ES-I3 (cell line): Measurements from ENCODE around the gene KDM3B.
"Not testable (repeated sequence)": the region's sequence is repeated elsewhere in the genome, so short reads cannot be mapped to it uniquely, and the experiment has no call there.

Experiments used
- H3K36me3 ChIP-seq: 2 replicates; pipeline ENCODE4 v1.6.1; 2013; ENCODE audit warnings: mild to moderate bottlenecking, low read length, control low read depth, moderate library complexity; ENCODE audit not compliant: insufficient read depth
- H3K4me1 ChIP-seq: 2 replicates; pipeline ENCODE4 v1.6.1; 2013; ENCODE audit warnings: mild to moderate bottlenecking, control low read depth, low read length; ENCODE audit not compliant: insufficient read depth
- H3K9ac ChIP-seq: 2 replicates; pipeline ENCODE4 v1.6.1; 2013; ENCODE audit warnings: low read depth, mild to moderate bottlenecking, low read length, moderate library complexity
- H3K9me3 ChIP-seq: 2 replicates; pipeline ENCODE4 v1.6.1; 2013; ENCODE audit warnings: mild to moderate bottlenecking, low read length, moderate library complexity; ENCODE audit not compliant: control insufficient read depth, insufficient read depth

KDM3B gene

GRCh38 chr5:138359621-138360020, 7.1 kb downstream of the KDM3B start:
- Histone ChIP-seq H3K9ac (no peak overlapping the region), H3K36me3 (no peaks in the 10 kb centered on the region), H3K9me3 (no peaks in the 10 kb centered on the region), H3K4me1 (no peaks in the 10 kb centered on the region; the same call in none of the 2 replicates)

DNA sequence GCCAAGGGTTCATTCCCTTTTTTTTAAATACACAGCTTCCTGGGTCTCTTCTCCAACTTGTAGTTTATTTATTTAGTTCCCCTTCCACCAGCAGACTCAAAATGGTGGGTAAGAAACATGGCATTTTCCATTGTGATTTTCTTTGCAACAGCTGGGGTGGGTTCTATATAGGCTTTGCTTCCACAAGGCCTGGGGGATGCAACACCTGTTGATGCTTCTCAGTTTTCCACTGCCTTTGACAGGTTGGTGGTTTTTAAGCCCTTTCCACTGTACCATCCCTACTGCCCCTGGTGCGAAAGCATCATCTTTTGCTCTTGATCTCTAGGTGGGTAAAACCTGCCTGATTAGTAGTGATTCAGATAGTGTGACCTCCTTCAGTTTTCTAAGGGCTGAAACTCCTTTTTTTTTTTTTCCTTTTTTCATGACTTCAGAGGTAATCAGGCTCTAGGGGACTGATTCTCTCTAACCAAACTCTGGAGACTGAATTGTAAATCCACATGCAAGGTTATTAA, 8.5 kb downstream of the KDM3B start:
- Histone ChIP-seq H3K4me1 (no peaks in the 10 kb centered on the region), H3K9ac (no peak overlapping the region), H3K36me3 (no peaks in the 10 kb centered on the region), H3K9me3 (no peaks in the 10 kb centered on the region)

- Histone ChIP-seq H3K36me3 (no peaks in the 10 kb centered on the region), H3K9ac (no peak overlapping the region), H3K4me1 (no peaks in the 10 kb centered on the region; the same call in 1 of the 2 replicates), H3K9me3 (no peaks in the 10 kb centered on the region)
Observed at GRCh38 chr5:138364576-138364975, 12.1 kb downstream of the KDM3B start.

DNA sequence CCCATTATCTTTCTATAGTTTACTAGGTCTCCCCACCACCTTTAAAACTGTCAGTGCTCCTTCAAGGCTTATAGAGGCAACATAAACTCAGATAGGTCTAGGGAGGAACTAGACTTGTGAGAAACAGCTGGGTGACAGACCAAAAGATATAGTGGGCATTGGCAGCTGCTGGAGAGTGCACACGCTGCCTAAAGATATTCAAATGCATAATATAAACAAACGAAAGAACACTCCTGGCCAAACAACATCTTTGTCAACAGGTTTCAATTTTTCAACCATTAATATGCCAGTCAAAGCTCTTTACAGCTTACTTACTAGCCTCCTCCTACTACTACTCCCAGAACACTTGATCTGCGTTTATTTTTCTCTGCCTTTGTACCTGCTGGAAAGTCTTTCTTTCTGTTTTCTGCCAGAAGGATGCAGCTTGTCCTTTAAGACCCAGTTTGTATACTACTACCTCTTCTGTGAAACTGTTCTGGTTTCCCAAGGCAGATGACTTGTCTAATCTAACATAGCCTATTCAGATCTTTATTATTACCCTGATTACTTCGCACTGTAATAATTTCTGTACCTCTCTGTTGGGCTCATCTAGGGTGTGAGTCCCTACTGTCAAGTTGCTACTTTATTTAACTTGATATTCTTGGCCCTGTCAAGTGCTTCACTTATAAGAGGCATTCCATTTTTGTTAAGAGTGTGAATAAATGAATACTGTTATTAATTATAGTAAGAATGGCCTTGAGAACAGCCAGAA, 14.3 kb downstream of the KDM3B start:
- no peak overlapping the region for H3K9ac ChIP-seq
- no peaks in the 10 kb centered on the region; the same call in 1 of the 2 replicates for H3K4me1 ChIP-seq
- no peaks in the 10 kb centered on the region for H3K36me3 ChIP-seq
- H3K9me3 ChIP-seq = no peaks in the 10 kb centered on the region

- 0 out of 2 replicates have a peak, but pooled peaks cover 3% of the 10 kb centered on the region for H3K36me3 ChIP-seq
- H3K9me3 ChIP-seq = no peaks in the 10 kb centered on the region
- no peak overlapping the region for H3K9ac ChIP-seq
- no peaks in the 10 kb centered on the region; the same call in 1 of the 2 replicates for H3K4me1 ChIP-seq
Observed at GRCh38 chr5:138369261-138369660, 16.8 kb downstream of the KDM3B start.

- Histone ChIP-seq H3K4me1 (no peaks in the 10 kb centered on the region; the same call in 1 of the 2 replicates), H3K9ac (no peak overlapping the region), H3K9me3 (no peaks in the 10 kb centered on the region), H3K36me3 (0 out of 2 replicates have a peak, but pooled peaks cover 3% of the 10 kb centered on the region)
Observed at GRCh38 chr5:138369706-138370105, 17.2 kb downstream of the KDM3B start.

- 0 out of 2 replicates have a peak, but pooled peaks cover 3% of the 10 kb centered on the region for H3K36me3 ChIP-seq
- H3K9me3 ChIP-seq = no peaks in the 10 kb centered on the region
- no peaks in the 10 kb centered on the region; the same call in 1 of the 2 replicates for H3K4me1 ChIP-seq
- H3K9ac ChIP-seq = no peak overlapping the region
Observed at GRCh38 chr5:138370537-138370936, 18.1 kb downstream of the KDM3B start.

- Histone ChIP-seq H3K4me1 (no peaks in the 10 kb centered on the region; the same call in 1 of the 2 replicates), H3K9ac (no peak overlapping the region), H3K9me3 (no peaks in the 10 kb centered on the region), H3K36me3 (0 out of 2 replicates have a peak, but pooled peaks cover 3% of the 10 kb centered on the region)
Observed at GRCh38 chr5:138371454-138371853, 19.0 kb downstream of the KDM3B start.

- Histone ChIP-seq H3K4me1 (no peaks in the 10 kb centered on the region; the same call in 1 of the 2 replicates), H3K9me3 (no peaks in the 10 kb centered on the region), H3K36me3 (0 out of 2 replicates have a peak, but pooled peaks cover 3% of the 10 kb centered on the region), H3K9ac (no peak overlapping the region)
Observed at GRCh38 chr5:138372225-138372624, 19.7 kb downstream of the KDM3B start.

- no peak overlapping the region for H3K9ac ChIP-seq
- no peaks in the 10 kb centered on the region for H3K9me3 ChIP-seq
- no peaks in the 10 kb centered on the region; the same call in 1 of the 2 replicates for H3K4me1 ChIP-seq
- H3K36me3 ChIP-seq = peaks cover 5% of the 10 kb centered on the region; the same call in 1 of the 2 replicates
Observed at GRCh38 chr5:138372653-138373052, 20.2 kb downstream of the KDM3B start.

DNA sequence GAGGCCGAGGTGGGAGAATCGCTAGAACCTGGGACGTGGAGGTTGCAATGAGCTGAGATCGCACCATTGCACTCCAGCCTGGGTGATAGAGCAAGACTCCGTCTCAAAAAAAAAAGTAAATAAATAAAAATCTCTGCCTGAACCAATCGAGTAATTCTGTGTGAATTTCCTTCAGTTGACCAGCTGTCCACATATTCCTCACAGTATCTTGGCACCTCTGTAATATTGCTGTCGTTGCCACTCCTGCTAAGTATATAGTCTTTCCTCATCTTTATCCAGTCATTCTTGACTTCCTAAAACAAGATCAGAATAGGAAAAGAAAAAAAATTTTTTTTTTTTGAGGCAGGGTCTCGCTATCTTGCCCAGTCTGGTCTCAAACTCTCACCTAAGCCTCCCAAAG, 29.9 kb downstream of the KDM3B start:
- no peaks in the 10 kb centered on the region for H3K4me1 ChIP-seq
- H3K9me3 ChIP-seq = no peaks in the 10 kb centered on the region
- no peak overlapping the region for H3K9ac ChIP-seq
- peaks cover 14% of the 10 kb centered on the region; the same call in 1 of the 2 replicates for H3K36me3 ChIP-seq

- no peak overlapping the region for H3K9ac ChIP-seq
- no peaks in the 10 kb centered on the region for H3K4me1 ChIP-seq
- H3K9me3 ChIP-seq = no peaks in the 10 kb centered on the region
- H3K36me3 ChIP-seq = peaks cover 12% of the 10 kb centered on the region
Observed at GRCh38 chr5:138385660-138386059, 33.2 kb downstream of the KDM3B start.

GRCh38 chr5:138386290-138386689, 33.8 kb downstream of the KDM3B start:
- H3K9me3 ChIP-seq = no peaks in the 10 kb centered on the region
- no peak overlapping the region for H3K9ac ChIP-seq
- H3K36me3 ChIP-seq = peaks cover 13% of the 10 kb centered on the region
- H3K4me1 ChIP-seq = no peaks in the 10 kb centered on the region

DNA sequence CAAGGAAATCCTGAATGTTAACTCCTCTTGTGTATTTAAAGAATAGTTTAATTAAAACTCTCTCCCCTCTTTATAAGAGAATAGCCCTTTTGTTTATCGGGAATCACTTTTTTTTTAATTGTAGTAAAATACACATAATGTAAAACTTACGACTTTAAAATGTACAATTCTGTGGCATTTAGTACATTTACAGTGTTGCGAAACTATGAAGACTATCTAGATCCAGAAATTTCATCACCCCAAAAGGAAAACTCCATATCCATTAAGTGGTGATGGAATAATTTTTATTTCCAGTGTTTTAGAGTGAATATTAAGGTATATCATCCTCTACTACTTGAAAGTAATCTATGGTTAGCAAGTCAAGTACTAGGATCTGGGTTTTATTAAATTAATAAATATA, 36.8 kb downstream of the KDM3B start:
- Histone ChIP-seq H3K9ac (no peak overlapping the region), H3K36me3 (peaks cover 22% of the 10 kb centered on the region), H3K9me3 (no peaks in the 10 kb centered on the region), H3K4me1 (no peaks in the 10 kb centered on the region)

- H3K9ac ChIP-seq = not testable (repeated sequence)
- peaks cover 23% of the 10 kb centered on the region for H3K36me3 ChIP-seq
Observed at GRCh38 chr5:138389911-138390310, 37.4 kb downstream of the KDM3B start.

More at GRCh38 chr5:138389911-138390310, 37.4 kb downstream of the KDM3B start:
- H3K9me3 ChIP-seq, H3K4me1 ChIP-seq: not testable (repeated sequence)
